Panc1 (cell line): ENCODE results near the gene PHLDB1. TPM values are rescaled to one million over a fixed set of nuclear protein-coding genes. Genes with fewer than 3 reads are reported as not detected.

Experiments
- ATAC-seq: fragments of 200-7000 bp; cut with Tn5 transposase; 2 replicates; pipeline ENCODE4 v1.9.1; 2020; ENCODE audit warnings: mild to moderate bottlenecking, moderate library complexity
- BruUV-seq: library from RNA; stranded (reverse); fragments of 400-500 nt; replicated peaks from 2 replicates; lab custom pipeline; 2021; lab: Mats Ljungman, UMichigan
- CTCF ChIA-PET: fragments of 300-600 bp; sonication (Branson Sonifier 250); formaldehyde crosslinking; loops from one replicate; lab custom pipeline; 2022; ENCODE audit warnings: antibody characterized with exemption; lab: Charles Lee
- POLR2A ChIA-PET: fragments of 300-600 bp; sonication (Branson Sonifier 250); formaldehyde crosslinking; loops from one replicate; lab custom pipeline; 2022; ENCODE audit warnings: antibody characterized with exemption; lab: Charles Lee
- DNase-seq: peaks from one replicate; pipeline ENCODE4 v3.0.0-alpha.2; 2010; ENCODE audit warnings: low read depth, low spot score
- H3K27ac ChIP-seq: 2 replicates; pipeline ENCODE4 v1.5.1; 2011; ENCODE audit warnings: mild to moderate bottlenecking, low read length, inconsistent platforms
- H3K27me3 ChIP-seq: fragments of 200-500 bp; sonication (Bioruptor generic); 2 replicates; pipeline ENCODE4 v1.6.0; 2014; ENCODE audit warnings: low read length, inconsistent platforms; ENCODE audit not compliant: control insufficient read depth, insufficient read depth
- H3K36me3 ChIP-seq: fragments of 200-500 bp; sonication (Bioruptor generic); 2 replicates; pipeline ENCODE4 v1.5.1; 2014; ENCODE audit warnings: inconsistent platforms, mild to moderate bottlenecking, low read length, moderate library complexity; ENCODE audit not compliant: control insufficient read depth, insufficient read depth
- H3K4me1 ChIP-seq: 2 replicates; pipeline ENCODE4 v1.5.1; 2011; ENCODE audit warnings: inconsistent platforms, mild to moderate bottlenecking, low read length, moderate library complexity; ENCODE audit not compliant: control insufficient read depth, insufficient read depth
- H3K4me3 ChIP-seq, 2 experiments: 2 replicates each; pipeline ENCODE4 v1.5.1; 2011 to 2012; ENCODE audit warnings: low read depth in 2 of 2, low read length in 2 of 2, mild to moderate bottlenecking in 2 of 2, inconsistent platforms in 1 of 2, moderate library complexity in 1 of 2
- H3K9me3 ChIP-seq: fragments of 200-500 bp; sonication (Bioruptor generic); 2 replicates; pipeline ENCODE4 v1.5.1; 2014; ENCODE audit warnings: low read depth, mild to moderate bottlenecking, inconsistent platforms, low read length, moderate library complexity; ENCODE audit not compliant: control insufficient read depth, insufficient read depth
- POLR2AphosphoS5 ChIP-seq: IDR thresholded peaks from 2 replicates; pipeline ENCODE4 v1.6.1; 2012; ENCODE audit warnings: mild to moderate bottlenecking, low read depth, low read length, moderate library complexity
- SIN3A ChIP-seq: IDR thresholded peaks from 2 replicates; pipeline ENCODE4 v1.6.1; 2012; ENCODE audit warnings: low read depth, mild to moderate bottlenecking, low read length, moderate library complexity, borderline replicate concordance; ENCODE audit not compliant: insufficient read depth
- TCF7L2 ChIP-seq: IDR thresholded peaks from 2 replicates; pipeline ENCODE4 v1.6.1; 2011; ENCODE audit warnings: mild to moderate bottlenecking, low read depth, low read length, inconsistent platforms
- in situ Hi-C: cut with HindIII; loops from 2 replicates; pipeline ENCODE4 v1.10.0; 2016; ENCODE audit warnings: low sequenced_read_pairs, low pct_unique_long_range_greater_than_20kb
- intact Hi-C: fragments of 100-400 bp; cut with micrococcal nuclease; formaldehyde crosslinking; loops from one replicate; pipeline ENCODE4 v1.10.0; 2022; ENCODE audit not compliant: unreplicated experiment
- total RNA-seq: library from RNA; stranded (reverse); gene quantifications from one replicate; pipeline ENCODE4 v1.2.1, GENCODE V29; 2021; ENCODE audit not compliant: unreplicated experiment
- TF ChIP-seq, protein P1 (sequence below): fragments of 450-650 bp; IDR thresholded peaks from 2 replicates; pipeline ENCODE4 v1.5.1; 2017; ENCODE audit warnings: mild to moderate bottlenecking
- TF ChIP-seq, protein P2 (sequence below), 2 experiments: IDR thresholded peaks; 2 replicates each; pipeline ENCODE4 v1.6.1; 2011 to 2012; ENCODE audit warnings: low read depth in 2 of 2, control low read depth in 1 of 2, low read length in 1 of 2, mild to moderate bottlenecking in 1 of 2, moderate library complexity in 1 of 2; ENCODE audit not compliant: insufficient read depth in 1 of 2

Gene PHLDB1
- total RNA-seq, 1 experiment from 2014 or later, result 97.7 TPM

DNA sequence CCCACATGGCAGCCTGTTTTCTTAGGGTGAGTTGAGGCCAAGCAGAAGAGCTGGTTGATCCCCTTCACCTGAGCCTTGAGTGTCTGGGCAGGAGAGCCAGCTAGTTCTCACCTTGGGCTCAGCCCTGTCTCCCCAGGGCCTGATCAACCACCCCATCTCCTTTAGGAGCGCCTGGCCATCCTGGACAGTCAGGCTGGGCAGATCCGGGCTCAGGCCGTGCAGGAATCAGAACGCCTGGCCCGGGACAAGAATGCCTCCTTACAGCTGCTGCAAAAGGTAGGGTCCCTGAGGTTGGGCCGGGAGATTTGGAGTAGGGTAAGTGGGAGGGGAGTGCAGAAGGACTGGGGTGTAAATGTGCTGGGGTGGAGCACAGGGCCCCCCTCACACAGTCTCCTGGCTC is 31.3 kb downstream of the PHLDB1 start:
- Histone ChIP-seq H3K9me3 (no peaks in the 10 kb centered on the region), H3K27ac (no peak overlapping the region), H3K36me3 (peaks cover 5% of the 10 kb centered on the region; the same call in 1 of the 2 replicates), H3K4me3 (no peak overlapping the region), H3K27me3 (no peaks in the 10 kb centered on the region), H3K4me1 (no peaks in the 10 kb centered on the region)
- ChIA-PET CTCF (no interaction called here), POLR2A (no interaction called here)
- DNase-seq, result no peak
- intact Hi-C loops (no loop called here), in situ Hi-C loops (no loop called here)
- TF ChIP-seq POLR2AphosphoS5, result no peak
- TF ChIP-seq TCF7L2, result no peak
- TF ChIP-seq, protein P1, sequence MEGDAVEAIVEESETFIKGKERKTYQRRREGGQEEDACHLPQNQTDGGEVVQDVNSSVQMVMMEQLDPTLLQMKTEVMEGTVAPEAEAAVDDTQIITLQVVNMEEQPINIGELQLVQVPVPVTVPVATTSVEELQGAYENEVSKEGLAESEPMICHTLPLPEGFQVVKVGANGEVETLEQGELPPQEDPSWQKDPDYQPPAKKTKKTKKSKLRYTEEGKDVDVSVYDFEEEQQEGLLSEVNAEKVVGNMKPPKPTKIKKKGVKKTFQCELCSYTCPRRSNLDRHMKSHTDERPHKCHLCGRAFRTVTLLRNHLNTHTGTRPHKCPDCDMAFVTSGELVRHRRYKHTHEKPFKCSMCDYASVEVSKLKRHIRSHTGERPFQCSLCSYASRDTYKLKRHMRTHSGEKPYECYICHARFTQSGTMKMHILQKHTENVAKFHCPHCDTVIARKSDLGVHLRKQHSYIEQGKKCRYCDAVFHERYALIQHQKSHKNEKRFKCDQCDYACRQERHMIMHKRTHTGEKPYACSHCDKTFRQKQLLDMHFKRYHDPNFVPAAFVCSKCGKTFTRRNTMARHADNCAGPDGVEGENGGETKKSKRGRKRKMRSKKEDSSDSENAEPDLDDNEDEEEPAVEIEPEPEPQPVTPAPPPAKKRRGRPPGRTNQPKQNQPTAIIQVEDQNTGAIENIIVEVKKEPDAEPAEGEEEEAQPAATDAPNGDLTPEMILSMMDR, result no peak
- TF ChIP-seq SIN3A, result no peak
- TF ChIP-seq, protein P2, sequence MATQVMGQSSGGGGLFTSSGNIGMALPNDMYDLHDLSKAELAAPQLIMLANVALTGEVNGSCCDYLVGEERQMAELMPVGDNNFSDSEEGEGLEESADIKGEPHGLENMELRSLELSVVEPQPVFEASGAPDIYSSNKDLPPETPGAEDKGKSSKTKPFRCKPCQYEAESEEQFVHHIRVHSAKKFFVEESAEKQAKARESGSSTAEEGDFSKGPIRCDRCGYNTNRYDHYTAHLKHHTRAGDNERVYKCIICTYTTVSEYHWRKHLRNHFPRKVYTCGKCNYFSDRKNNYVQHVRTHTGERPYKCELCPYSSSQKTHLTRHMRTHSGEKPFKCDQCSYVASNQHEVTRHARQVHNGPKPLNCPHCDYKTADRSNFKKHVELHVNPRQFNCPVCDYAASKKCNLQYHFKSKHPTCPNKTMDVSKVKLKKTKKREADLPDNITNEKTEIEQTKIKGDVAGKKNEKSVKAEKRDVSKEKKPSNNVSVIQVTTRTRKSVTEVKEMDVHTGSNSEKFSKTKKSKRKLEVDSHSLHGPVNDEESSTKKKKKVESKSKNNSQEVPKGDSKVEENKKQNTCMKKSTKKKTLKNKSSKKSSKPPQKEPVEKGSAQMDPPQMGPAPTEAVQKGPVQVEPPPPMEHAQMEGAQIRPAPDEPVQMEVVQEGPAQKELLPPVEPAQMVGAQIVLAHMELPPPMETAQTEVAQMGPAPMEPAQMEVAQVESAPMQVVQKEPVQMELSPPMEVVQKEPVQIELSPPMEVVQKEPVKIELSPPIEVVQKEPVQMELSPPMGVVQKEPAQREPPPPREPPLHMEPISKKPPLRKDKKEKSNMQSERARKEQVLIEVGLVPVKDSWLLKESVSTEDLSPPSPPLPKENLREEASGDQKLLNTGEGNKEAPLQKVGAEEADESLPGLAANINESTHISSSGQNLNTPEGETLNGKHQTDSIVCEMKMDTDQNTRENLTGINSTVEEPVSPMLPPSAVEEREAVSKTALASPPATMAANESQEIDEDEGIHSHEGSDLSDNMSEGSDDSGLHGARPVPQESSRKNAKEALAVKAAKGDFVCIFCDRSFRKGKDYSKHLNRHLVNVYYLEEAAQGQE (IDR thresholded peaks at IDR 0.05; ENCODE audit: insufficient read depth in 1 of 2, low read depth in 2 of 2, low read length in 1 of 2), result no peak
- ATAC-seq, result no peak
- BruUV-seq, result no TSS peak

DNA sequence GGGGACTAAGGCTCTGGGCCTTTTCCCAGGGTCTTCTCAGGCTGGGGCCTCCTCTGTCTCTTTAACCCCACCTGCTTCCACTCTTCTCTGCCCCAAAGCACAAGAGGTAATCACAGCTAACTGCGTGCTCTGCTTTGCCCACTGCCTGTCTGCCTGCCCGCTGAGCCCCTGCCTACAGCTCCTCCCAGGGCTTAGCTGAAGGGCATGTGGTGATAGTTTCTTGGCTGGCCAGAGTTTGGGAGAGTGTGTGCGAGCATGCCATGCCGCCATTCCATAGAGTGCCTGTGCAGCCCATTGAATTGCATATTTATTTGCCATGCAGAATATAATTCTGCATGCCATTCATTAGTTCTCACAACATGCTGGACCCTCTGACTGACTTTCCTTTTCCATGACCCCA is 32.5 kb downstream of the PHLDB1 start:
- H3K9me3 ChIP-seq, result no peaks in the 10 kb centered on the region
- no peak overlapping the region for H3K27ac ChIP-seq
- intact Hi-C loops (no loop called here), in situ Hi-C loops (no loop called here)
- ATAC-seq (no peak), DNase-seq (no peak)
- H3K4me3 ChIP-seq, result no peak overlapping the region
- no peaks in the 10 kb centered on the region for H3K27me3 ChIP-seq
- peaks cover 5% of the 10 kb centered on the region; the same call in 1 of the 2 replicates for H3K36me3 ChIP-seq
- POLR2A ChIA-PET, result interaction anchor here (0.6 kb wide), 1 partner anchor 26 kb away, joined by 17 read pairs; no protein-coding TSS in a partner anchor
- TF ChIP-seq, protein P1, result no peak
- TF ChIP-seq, protein P2 (IDR thresholded peaks at IDR 0.05; ENCODE audit: insufficient read depth in 1 of 2, low read depth in 2 of 2, low read length in 1 of 2), result no peak
- no peak for TF ChIP-seq POLR2AphosphoS5
- no peak for TF ChIP-seq SIN3A
- TF ChIP-seq TCF7L2, result no peak
- CTCF ChIA-PET, result interaction anchor here (0.6 kb wide), 1 partner anchor 28 kb away, joined by 3 read pairs; no protein-coding TSS in a partner anchor
- no peaks in the 10 kb centered on the region for H3K4me1 ChIP-seq
- no TSS peak for BruUV-seq
